Measurements from ENCODE around the gene SNX10.

Gene SNX10

DNA sequence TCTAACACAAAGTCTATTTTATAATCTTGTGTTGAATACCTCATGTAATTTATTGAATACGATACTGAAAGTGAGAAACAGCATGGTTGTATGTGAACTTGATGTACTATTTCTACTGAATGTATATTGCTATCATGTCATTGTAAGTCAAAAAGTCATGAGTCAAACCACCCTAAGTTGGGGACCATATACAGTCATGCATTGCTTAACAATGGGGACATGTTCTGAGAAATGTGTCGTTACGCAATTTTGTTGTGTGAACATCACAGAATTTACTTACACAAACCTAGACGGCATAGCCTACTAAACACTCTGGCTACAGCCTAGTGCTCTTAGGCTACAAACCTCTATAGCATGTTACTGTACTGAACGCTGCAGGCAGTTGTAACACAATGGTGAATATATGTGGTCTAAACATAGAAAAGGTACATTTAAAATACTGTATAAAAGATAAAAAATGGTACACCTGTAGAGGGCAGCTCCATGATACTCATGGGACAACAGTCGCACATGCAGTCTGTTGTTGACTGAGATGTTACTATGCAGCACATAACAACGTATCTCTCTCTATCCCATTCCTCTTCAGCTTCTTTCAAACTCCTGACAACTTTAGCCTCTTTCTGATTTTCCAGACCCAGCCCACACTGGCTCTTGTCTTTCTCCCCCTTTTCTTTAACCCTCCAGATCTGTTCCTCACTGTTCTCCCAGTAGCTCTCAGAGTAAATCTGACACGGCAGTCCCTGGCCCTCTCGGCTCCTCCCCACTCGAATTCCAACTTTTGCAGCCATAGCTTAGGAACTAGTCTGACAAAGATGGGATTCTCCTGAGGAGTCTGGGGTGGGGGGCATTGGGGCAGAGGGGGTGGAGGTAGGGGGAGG is 90.1 kb downstream of the SNX10 start:
- Histone ChIP-seq H3K27ac (ENCODE audit: low read depth, low read length, severe bottlenecking) (no peak overlapping the region), H3K36me3 (ENCODE audit: control insufficient read depth, insufficient read depth, low read length) (no peaks in the 10 kb centered on the region), H3K4me1 (ENCODE audit: control insufficient read depth, insufficient read depth, low read length, poor library complexity, severe bottlenecking) (no peaks in the 10 kb centered on the region), H3K4me3 (ENCODE audit: extremely low read depth, insufficient read depth, low read length, poor library complexity, severe bottlenecking) (no peak overlapping the region), H3K9me3 (ENCODE audit: control insufficient read depth, low read length) (no peaks in the 10 kb centered on the region)
- WGBS, 2 experiments (ENCODE audit: insufficient coverage in 2 of 2) = 55 to 74% methylated on average over 3 to 5 of the region's 10 CpGs

DNA sequence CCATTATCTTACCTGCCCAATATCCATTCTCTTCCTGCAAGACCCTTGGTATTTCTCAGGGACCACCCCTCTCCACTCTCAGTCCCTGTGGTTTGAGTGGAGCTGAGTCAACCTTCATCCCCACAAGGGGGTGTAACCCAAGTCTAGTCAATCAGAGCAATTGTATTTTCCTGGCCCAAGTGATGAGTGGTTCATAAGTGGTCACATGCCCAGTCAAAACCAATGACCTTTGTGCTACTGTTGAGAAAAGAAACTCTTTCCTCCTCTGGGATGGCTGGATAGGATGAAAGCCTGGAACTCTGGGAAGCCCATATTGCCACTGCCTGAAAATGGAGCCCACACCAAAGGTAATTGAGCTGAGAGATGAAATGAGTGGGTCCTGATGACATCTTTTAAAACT is 93.6 kb downstream of the SNX10 start:
- no peak overlapping the region for H3K27ac ChIP-seq (ENCODE audit: low read depth, low read length, severe bottlenecking)
- no peaks in the 10 kb centered on the region for H3K9me3 ChIP-seq (ENCODE audit: control insufficient read depth, low read length)
- H3K4me3 ChIP-seq (ENCODE audit: extremely low read depth, insufficient read depth, low read length, poor library complexity, severe bottlenecking) = no peak overlapping the region
- no peaks in the 10 kb centered on the region for H3K36me3 ChIP-seq (ENCODE audit: control insufficient read depth, insufficient read depth, low read length)
- H3K4me1 ChIP-seq (ENCODE audit: control insufficient read depth, insufficient read depth, low read length, poor library complexity, severe bottlenecking) = no peaks in the 10 kb centered on the region

DNA sequence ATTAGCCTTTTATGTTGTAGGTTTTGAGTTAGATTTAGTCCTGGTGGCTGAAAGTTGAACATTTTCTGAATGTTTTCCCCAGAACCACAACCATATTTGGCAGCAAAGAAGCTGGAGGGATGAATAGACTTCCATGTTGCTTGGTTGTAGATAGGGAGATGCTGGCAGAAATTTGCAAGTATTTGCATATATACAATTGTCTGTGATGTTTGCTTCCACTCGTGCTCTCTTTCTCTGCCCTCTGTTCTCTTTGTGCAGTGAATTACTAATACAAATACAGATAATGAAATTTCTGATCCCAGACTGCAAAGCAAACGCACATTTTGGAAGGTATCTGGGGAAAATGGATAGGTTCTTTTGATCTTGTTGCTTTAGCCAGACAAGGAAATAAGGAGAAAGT is 96.1 kb downstream of the SNX10 start:
- Histone ChIP-seq H3K9me3 (ENCODE audit: control insufficient read depth, low read length) (no peaks in the 10 kb centered on the region), H3K27ac (ENCODE audit: low read depth, low read length, severe bottlenecking) (no peak overlapping the region), H3K4me3 (ENCODE audit: extremely low read depth, insufficient read depth, low read length, poor library complexity, severe bottlenecking) (no peak overlapping the region), H3K4me1 (ENCODE audit: control insufficient read depth, insufficient read depth, low read length, poor library complexity, severe bottlenecking) (no peaks in the 10 kb centered on the region), H3K36me3 (ENCODE audit: control insufficient read depth, insufficient read depth, low read length) (no peaks in the 10 kb centered on the region)
- 100% methylated on average over 1 of the region's 2 CpGs for WGBS, 2 experiments (ENCODE audit: insufficient coverage in 2 of 2)

GRCh38 chr7:26388256-26388655 is 96.6 kb downstream of the SNX10 start:
- Histone ChIP-seq H3K27ac (ENCODE audit: low read depth, low read length, severe bottlenecking) (no peak overlapping the region), H3K36me3 (ENCODE audit: control insufficient read depth, insufficient read depth, low read length) (no peaks in the 10 kb centered on the region), H3K4me3 (ENCODE audit: extremely low read depth, insufficient read depth, low read length, poor library complexity, severe bottlenecking) (no peak overlapping the region), H3K9me3 (ENCODE audit: control insufficient read depth, low read length) (no peaks in the 10 kb centered on the region), H3K4me1 (ENCODE audit: control insufficient read depth, insufficient read depth, low read length, poor library complexity, severe bottlenecking) (no peaks in the 10 kb centered on the region)
- 80 to 87% methylated on average over 4 of the region's 4 CpGs for WGBS, 2 experiments (ENCODE audit: insufficient coverage in 2 of 2)

DNA sequence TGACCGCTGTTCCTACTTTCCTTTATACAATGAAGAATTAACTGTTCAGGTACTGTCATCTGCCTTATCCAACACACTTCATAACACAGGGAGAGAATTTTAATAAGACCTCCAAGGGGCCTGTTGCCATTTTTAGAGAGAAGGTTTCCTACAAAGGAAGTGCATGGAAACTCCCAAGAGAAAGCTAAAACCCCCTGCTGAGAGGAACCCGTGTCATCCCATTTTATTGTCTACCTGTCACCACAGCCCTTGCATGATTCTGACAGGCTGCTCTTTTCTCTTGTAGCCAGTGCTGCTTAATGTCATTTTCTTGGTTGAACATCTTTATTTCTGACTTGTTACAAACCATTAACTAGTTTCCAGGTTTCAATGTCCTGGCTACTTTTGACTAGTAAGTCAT is 98.4 kb downstream of the SNX10 start:
- Histone ChIP-seq H3K4me3 (ENCODE audit: extremely low read depth, insufficient read depth, low read length, poor library complexity, severe bottlenecking) (no peak overlapping the region), H3K36me3 (ENCODE audit: control insufficient read depth, insufficient read depth, low read length) (no peaks in the 10 kb centered on the region), H3K9me3 (ENCODE audit: control insufficient read depth, low read length) (no peaks in the 10 kb centered on the region), H3K27ac (ENCODE audit: low read depth, low read length, severe bottlenecking) (no peak overlapping the region), H3K4me1 (ENCODE audit: control insufficient read depth, insufficient read depth, low read length, poor library complexity, severe bottlenecking) (no peaks in the 10 kb centered on the region)
- 62% methylated on average over 1 of the region's 2 CpGs; no CpG with 5 or more reads in 1 of the 2 experiments for WGBS, 2 experiments (ENCODE audit: insufficient coverage in 2 of 2)

GRCh38 chr7:26393818-26394217 is 102.2 kb downstream of the SNX10 start:
- no CpG with 5 or more reads among the region's 3 CpGs for WGBS, 2 experiments (ENCODE audit: insufficient coverage in 2 of 2)
- peaks cover 5% of the 10 kb centered on the region for H3K4me1 ChIP-seq (ENCODE audit: control insufficient read depth, insufficient read depth, low read length, poor library complexity, severe bottlenecking)
- no peaks in the 10 kb centered on the region for H3K36me3 ChIP-seq (ENCODE audit: control insufficient read depth, insufficient read depth, low read length)
- no peak overlapping the region for H3K27ac ChIP-seq (ENCODE audit: low read depth, low read length, severe bottlenecking)
- no peaks in the 10 kb centered on the region for H3K9me3 ChIP-seq (ENCODE audit: control insufficient read depth, low read length)
- no peak overlapping the region for H3K4me3 ChIP-seq (ENCODE audit: extremely low read depth, insufficient read depth, low read length, poor library complexity, severe bottlenecking)

DNA sequence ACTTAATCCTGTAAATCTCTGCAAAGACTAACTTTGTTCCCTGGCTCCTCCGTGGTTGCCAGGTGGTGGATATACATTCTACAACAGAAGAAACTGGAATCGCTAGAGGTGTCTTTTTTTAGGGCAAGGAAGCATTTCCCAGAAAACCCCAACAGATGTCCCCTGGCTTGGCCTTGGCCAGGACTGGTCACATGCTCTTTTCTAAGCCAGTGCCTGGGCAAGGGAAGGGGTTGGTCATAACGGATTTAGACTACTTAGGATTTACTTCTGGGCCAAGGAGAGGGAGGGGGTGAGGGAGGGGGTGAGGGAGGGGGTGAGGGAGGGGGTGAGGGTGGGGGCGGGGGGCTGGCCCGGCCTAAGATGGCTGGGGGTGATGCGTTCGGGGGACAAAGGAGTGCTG is 105.7 kb downstream of the SNX10 start:
- no peak overlapping the region for H3K27ac ChIP-seq (ENCODE audit: low read depth, low read length, severe bottlenecking)
- no peaks in the 10 kb centered on the region for H3K9me3 ChIP-seq (ENCODE audit: control insufficient read depth, low read length)
- peaks cover 5% of the 10 kb centered on the region for H3K4me1 ChIP-seq (ENCODE audit: control insufficient read depth, insufficient read depth, low read length, poor library complexity, severe bottlenecking)
- H3K36me3 ChIP-seq (ENCODE audit: control insufficient read depth, insufficient read depth, low read length) = no peaks in the 10 kb centered on the region
- 82% methylated on average over 2 of the region's 7 CpGs; no CpG with 5 or more reads in 1 of the 2 experiments for WGBS, 2 experiments (ENCODE audit: insufficient coverage in 2 of 2)
- H3K4me3 ChIP-seq (ENCODE audit: extremely low read depth, insufficient read depth, low read length, poor library complexity, severe bottlenecking) = no peak overlapping the region

DNA sequence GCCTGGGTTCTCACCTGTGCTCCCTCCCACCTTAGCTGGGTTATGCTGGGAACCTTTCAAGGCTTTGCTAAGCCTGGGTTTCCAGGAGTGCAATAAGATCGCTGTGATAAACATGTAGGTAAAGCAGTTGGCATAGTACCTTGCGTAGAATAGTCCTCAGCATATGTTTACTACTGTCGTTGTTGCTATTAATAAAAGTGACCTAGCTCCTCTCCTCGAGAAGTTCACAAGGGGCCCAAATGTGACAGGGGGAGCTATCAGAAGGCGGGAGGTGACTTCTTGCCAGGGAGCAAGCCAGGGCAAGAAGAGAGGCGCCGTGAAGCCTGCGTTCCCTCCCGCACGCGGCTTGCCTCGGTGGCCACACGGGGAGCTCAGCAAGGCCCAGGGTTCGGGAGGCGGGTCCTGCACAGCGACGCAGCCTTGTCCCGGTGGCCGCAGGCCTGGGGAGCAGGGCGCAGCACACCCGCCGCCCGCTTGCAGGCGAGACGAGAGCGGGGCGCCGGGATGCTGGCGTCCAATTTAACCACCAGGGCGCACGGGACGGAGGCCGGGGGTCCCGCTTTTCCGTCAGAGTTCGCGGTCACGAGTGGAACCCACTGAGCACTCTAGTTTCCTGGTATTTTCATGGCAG is 106.2 kb downstream of the SNX10 start:
- 13% methylated on average over 32 to 37 of the region's 38 CpGs for WGBS, 2 experiments (ENCODE audit: insufficient coverage in 2 of 2)

DNA sequence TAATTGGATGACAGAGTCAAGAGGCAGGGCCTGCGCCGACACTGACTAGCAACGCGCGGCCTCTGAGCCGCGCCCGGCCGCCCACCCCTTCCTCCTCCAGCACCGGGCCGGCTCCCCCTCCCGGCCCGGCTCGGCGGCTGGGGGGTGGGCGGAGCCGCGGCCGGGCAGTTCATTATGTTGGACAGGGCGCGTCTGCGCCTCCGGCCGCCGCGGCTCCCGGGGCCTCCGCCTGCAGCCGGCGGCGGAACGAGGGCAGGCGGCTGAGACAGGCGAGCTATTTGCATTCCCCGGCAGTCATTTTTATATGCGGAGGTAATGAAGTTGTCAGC is 106.7 kb downstream of the SNX10 start:
- Histone ChIP-seq H3K36me3 (ENCODE audit: control insufficient read depth, insufficient read depth, low read length) (no peaks in the 10 kb centered on the region), H3K4me1 (ENCODE audit: control insufficient read depth, insufficient read depth, low read length, poor library complexity, severe bottlenecking) (peaks cover 5% of the 10 kb centered on the region), H3K9me3 (ENCODE audit: control insufficient read depth, low read length) (no peaks in the 10 kb centered on the region), H3K4me3 (ENCODE audit: extremely low read depth, insufficient read depth, low read length, poor library complexity, severe bottlenecking) (peak overlapping the region; percentile 62), H3K27ac (ENCODE audit: low read depth, low read length, severe bottlenecking) (peak overlapping the region; percentile 87)
- 0 to 1% methylated on average over 25 to 31 of the region's 36 CpGs for WGBS, 2 experiments (ENCODE audit: insufficient coverage in 2 of 2)

More for the DNA sequence above, 106.2 kb downstream of the SNX10 start:
- Histone ChIP-seq H3K4me3 (ENCODE audit: extremely low read depth, insufficient read depth, low read length, poor library complexity, severe bottlenecking) (peak overlapping the region; percentile 62), H3K4me1 (ENCODE audit: control insufficient read depth, insufficient read depth, low read length, poor library complexity, severe bottlenecking) (peaks cover 5% of the 10 kb centered on the region), H3K27ac (ENCODE audit: low read depth, low read length, severe bottlenecking) (peak overlapping the region; percentile 87), H3K36me3 (ENCODE audit: control insufficient read depth, insufficient read depth, low read length) (no peaks in the 10 kb centered on the region), H3K9me3 (ENCODE audit: control insufficient read depth, low read length) (no peaks in the 10 kb centered on the region)

GRCh38 chr7:26398756-26399509 is 107.3 kb downstream of the SNX10 start:
- 2 to 5% methylated on average over 19 to 38 of the region's 52 CpGs for WGBS, 2 experiments (ENCODE audit: insufficient coverage in 2 of 2)
- Histone ChIP-seq H3K27ac (ENCODE audit: low read depth, low read length, severe bottlenecking) (peak overlapping the region; percentile 87), H3K9me3 (ENCODE audit: control insufficient read depth, low read length) (no peaks in the 10 kb centered on the region), H3K36me3 (ENCODE audit: control insufficient read depth, insufficient read depth, low read length) (no peaks in the 10 kb centered on the region), H3K4me3 (ENCODE audit: extremely low read depth, insufficient read depth, low read length, poor library complexity, severe bottlenecking) (peak overlapping the region; percentile 62), H3K4me1 (ENCODE audit: control insufficient read depth, insufficient read depth, low read length, poor library complexity, severe bottlenecking) (peaks cover 5% of the 10 kb centered on the region)
